Right lobe of liver (tissue), 6 donors: ENCODE measurements around the gene SOCS3. TPM values are rescaled to one million over a fixed set of nuclear protein-coding genes. Genes with fewer than 3 reads are reported as not detected.

Source experiments
- ATAC-seq, 4 donors: fragments of 200-7000 bp; cut with Tn5 transposase; one replicate each; pipeline ENCODE4 v1.9.1; 2020; ENCODE audit warnings: mild to moderate bottlenecking in 4 of 4, moderate library complexity in 4 of 4
- DNase-seq, 3 donors: peaks; one replicate each; pipeline ENCODE4 v3.0.0-alpha.2; 2020
- H3K27ac ChIP-seq, 3 donors: fragments of 200-600 bp; one replicate each; pipeline ENCODE4 v1.8.0; 2022
- H3K27me3 ChIP-seq, 2 donors: fragments of 200-600 bp; one replicate each; pipeline ENCODE4 v1.8.0; 2022
- H3K36me3 ChIP-seq, 4 donors: fragments of 200-600 bp; sonication (generic) in 1 of 4; one replicate each; pipeline versions ENCODE4 v1.5.1 to v1.8.0; 2017 to 2022; ENCODE audit warnings: control low read depth in 1 of 4
- H3K4me1 ChIP-seq, 4 donors: fragments of 200-600 bp; sonication (generic) in 1 of 4; one replicate each; pipeline versions ENCODE4 v1.5.1 to v1.8.0; 2017 to 2022; ENCODE audit warnings: control low read depth in 1 of 4
- H3K4me3 ChIP-seq, 3 donors: fragments of 200-600 bp; one replicate each; pipeline ENCODE4 v1.8.0; 2022
- H3K9me3 ChIP-seq, 4 donors: fragments of 200-600 bp; sonication (generic) in 1 of 4; one replicate each; pipeline versions ENCODE4 v1.5.1 to v1.8.0; 2017 to 2022; ENCODE audit warnings: control low read depth in 1 of 4
- POLR2A ChIP-seq: fragments of 450-650 bp; IDR thresholded peaks from one replicate; pipeline ENCODE4 v1.6.1; 2017; ENCODE audit warnings: antibody characterized with exemption, mild to moderate bottlenecking
- WGBS: methylation state at CpG from one replicate; pipeline ENCODE4 v1.1.6; 2018; ENCODE audit warnings: low coverage, low lambda C conversion rate; ENCODE audit not compliant: insufficient coverage; ENCODE audit errors: missing lambda C conversion rate; 5-methylcytosine and 5-hydroxymethylcytosine counted together
- intact Hi-C, 2 donors: fragments of 100-400 bp; cut with DNase I; formaldehyde crosslinking; loops; one replicate each; pipeline versions ENCODE4 v1.11.2 to v1.14.1; 2022
- total RNA-seq, 6 experiments: library from RNA; depleted of rRNA in 2 of 6; stranded (reverse); fragments of >200 nt in 2 of 6; fragmentation: NEBNext Ultra II Directional in 3 of 6; extraction: Animal tissue kit (Norgen Biotek cat#: 25700) in 3 of 6; gene quantifications; one replicate each; pipeline versions ENCODE4 v1.1.0 to v1.2.4, GENCODE V29; 2016 to 2023
- TF ChIP-seq, protein P1 (sequence below), 4 donors: fragments of 200-600 bp in 3 of 4; fragments of 450-650 bp in 1 of 4; IDR thresholded peaks; one replicate each; pipeline versions ENCODE4 v1.5.1 to v1.8.0; 2016 to 2022; ENCODE audit warnings: antibody characterized with exemption in 4 of 4, mild to moderate bottlenecking in 2 of 4
- donor health status: DM: no; HTN: yes; CAD: no.
- donor health status: DM: no; HTN: no; CAD: no.
- donor health status: DM: no; HTN: no; CAD: no.
- donor health status: DM: no; HTN: yes; CAD: no.
- donor health status: DM: no; HTN: yes; CAD: no.

SOCS3 gene
- total RNA-seq, 6 experiments from 2014 or later, result 1.2 to 87.3 (median 24.1) TPM

- H3K4me1 ChIP-seq, result peaks cover 0 to 63% (median 15%) of the 10 kb centered on the region in 4 donors
- H3K4me3 ChIP-seq, result peak overlapping the region; percentile 75 to 99 (median 93)
- TF ChIP-seq, protein P1, sequence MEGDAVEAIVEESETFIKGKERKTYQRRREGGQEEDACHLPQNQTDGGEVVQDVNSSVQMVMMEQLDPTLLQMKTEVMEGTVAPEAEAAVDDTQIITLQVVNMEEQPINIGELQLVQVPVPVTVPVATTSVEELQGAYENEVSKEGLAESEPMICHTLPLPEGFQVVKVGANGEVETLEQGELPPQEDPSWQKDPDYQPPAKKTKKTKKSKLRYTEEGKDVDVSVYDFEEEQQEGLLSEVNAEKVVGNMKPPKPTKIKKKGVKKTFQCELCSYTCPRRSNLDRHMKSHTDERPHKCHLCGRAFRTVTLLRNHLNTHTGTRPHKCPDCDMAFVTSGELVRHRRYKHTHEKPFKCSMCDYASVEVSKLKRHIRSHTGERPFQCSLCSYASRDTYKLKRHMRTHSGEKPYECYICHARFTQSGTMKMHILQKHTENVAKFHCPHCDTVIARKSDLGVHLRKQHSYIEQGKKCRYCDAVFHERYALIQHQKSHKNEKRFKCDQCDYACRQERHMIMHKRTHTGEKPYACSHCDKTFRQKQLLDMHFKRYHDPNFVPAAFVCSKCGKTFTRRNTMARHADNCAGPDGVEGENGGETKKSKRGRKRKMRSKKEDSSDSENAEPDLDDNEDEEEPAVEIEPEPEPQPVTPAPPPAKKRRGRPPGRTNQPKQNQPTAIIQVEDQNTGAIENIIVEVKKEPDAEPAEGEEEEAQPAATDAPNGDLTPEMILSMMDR (IDR thresholded peaks at IDR 0.05), result no peak
- H3K27me3 ChIP-seq, result no peaks in the 10 kb centered on the region
- 38% methylated on average over 12 of the region's 72 CpGs for WGBS
- peak overlapping the region; percentile 85 to 98 (median 88) for H3K27ac ChIP-seq
- H3K36me3 ChIP-seq, result peaks cover 0 to 18% (median 2%) of the 10 kb centered on the region in 4 donors
- no peak for DNase-seq
- H3K9me3 ChIP-seq, result no peaks in the 10 kb centered on the region
- peak in 1 of 4 donors; percentile 1 for ATAC-seq
- intact Hi-C loops, result no loop called here
Measured at GRCh38 chr17:78358538-78359320, 1.1 kb downstream of the SOCS3 start.

DNA sequence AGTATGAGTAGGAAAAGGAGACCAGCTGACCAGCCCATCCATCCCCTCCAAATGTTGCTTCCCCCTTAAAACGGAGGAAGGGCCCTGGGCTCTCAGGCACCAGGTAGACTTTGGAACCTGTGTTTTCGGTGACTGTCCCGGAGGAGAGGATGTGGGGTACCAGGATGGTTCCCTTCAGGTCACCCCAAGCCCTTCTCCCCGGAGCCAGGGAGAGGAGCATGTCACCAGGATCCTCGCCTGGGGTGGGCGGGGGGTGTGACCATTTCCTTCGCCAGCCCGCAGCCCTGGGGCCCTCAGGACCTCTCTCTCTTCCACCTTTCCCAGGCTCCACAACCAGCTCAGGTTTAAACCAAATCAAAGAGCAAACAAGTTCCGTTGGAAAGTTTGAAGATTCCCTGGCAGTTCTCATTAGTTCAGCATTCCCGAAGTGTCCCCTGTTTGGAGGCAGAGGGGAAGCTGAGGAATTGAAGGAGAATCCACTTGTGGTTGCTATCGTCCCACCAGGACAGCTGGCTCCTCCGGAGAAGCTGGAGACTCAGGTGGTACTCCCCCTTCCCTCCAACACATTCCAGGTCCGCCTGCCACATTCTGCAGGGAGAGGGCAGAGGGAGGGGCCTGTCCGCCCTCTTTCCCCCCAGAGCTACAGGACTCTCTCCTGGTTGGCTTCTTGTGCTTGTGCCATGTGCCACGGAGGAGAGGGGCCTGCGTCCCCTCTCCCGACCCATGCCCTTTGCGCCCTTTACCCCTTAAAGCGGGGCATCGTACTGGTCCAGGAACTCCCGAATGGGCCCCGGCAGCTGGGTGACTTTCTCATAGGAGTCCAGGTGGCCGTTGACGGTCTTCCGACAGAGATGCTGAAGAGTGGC, 2.0 kb downstream of the SOCS3 start:
- no peak for DNase-seq
- no peaks in the 10 kb centered on the region for H3K9me3 ChIP-seq
- TF ChIP-seq, protein P1 (IDR thresholded peaks at IDR 0.05), result no peak
- no peak for TF ChIP-seq POLR2A
- H3K27me3 ChIP-seq, result no peaks in the 10 kb centered on the region
- H3K4me1 ChIP-seq, result peaks cover 0 to 70% (median 19%) of the 10 kb centered on the region in 4 donors
- no peak for ATAC-seq
- H3K4me3 ChIP-seq, result peak overlapping the region; percentile 75 to 99 (median 93)
- H3K27ac ChIP-seq, result peak overlapping the region; percentile 44 to 98 (median 88)
- 29% methylated on average over 12 of the region's 25 CpGs for WGBS
- intact Hi-C loops, result no loop called here
- H3K36me3 ChIP-seq, result peaks cover 0 to 18% (median 2%) of the 10 kb centered on the region in 4 donors

- 0% methylated on average over 2 of the region's 7 CpGs for WGBS
- Histone ChIP-seq H3K4me1 (peaks cover 0 to 75% (median 21%) of the 10 kb centered on the region in 4 donors), H3K4me3 (peak overlapping the region; percentile 75 to 99 (median 93)), H3K36me3 (peaks cover 0 to 18% (median 2%) of the 10 kb centered on the region in 4 donors), H3K27ac (peak overlapping the region; percentile 44 to 98 (median 88)), H3K9me3 (no peaks in the 10 kb centered on the region), H3K27me3 (no peaks in the 10 kb centered on the region)
- ATAC-seq, result peak; percentile 6 to 54 (median 27)
- peak; percentile 33 for TF ChIP-seq POLR2A
- TF ChIP-seq, protein P1 (IDR thresholded peaks at IDR 0.05), result no peak
- DNase-seq, result peak; percentile 78 to 89 (median 82)
- intact Hi-C loops, result no loop called here
Measured at GRCh38 chr17:78357177-78357586, 2.7 kb downstream of the SOCS3 start.

- peak overlapping the region in 2 of 3 donors; percentile 93 to 99 for H3K4me3 ChIP-seq
- no peaks in the 10 kb centered on the region for H3K9me3 ChIP-seq
- no peaks in the 10 kb centered on the region for H3K27me3 ChIP-seq
- intact Hi-C loops, result no loop called here
- H3K27ac ChIP-seq, result peak overlapping the region; percentile 7 to 98 (median 88)
- peak in 1 of 3 donors; percentile 77 for DNase-seq
- peaks cover 0 to 18% (median 2%) of the 10 kb centered on the region in 4 donors for H3K36me3 ChIP-seq
- 23% methylated on average over 13 of the region's 16 CpGs for WGBS
- peak in 1 of 4 donors; percentile 1 for ATAC-seq
- peaks cover 0 to 81% (median 25%) of the 10 kb centered on the region in 4 donors for H3K4me1 ChIP-seq
- TF ChIP-seq, protein P1 (IDR thresholded peaks at IDR 0.05), result no peak
Measured at GRCh38 chr17:78356101-78356713, 3.7 kb downstream of the SOCS3 start.
